Smooth muscle cell of the pulmonary artery (primary cell): ENCODE measurements around the gene OR13H1. TPM values are rescaled to one million over a fixed set of nuclear protein-coding genes. Genes with fewer than 3 reads are reported as not detected.

Experiments used
- total RNA-seq: library from RNA; depleted of rRNA; stranded (reverse); fragments of >200 nt; gene quantifications from 2 replicates; pipeline ENCODE4 v1.2.3, GENCODE V29; 2014

The OR13H1 gene, protein sequence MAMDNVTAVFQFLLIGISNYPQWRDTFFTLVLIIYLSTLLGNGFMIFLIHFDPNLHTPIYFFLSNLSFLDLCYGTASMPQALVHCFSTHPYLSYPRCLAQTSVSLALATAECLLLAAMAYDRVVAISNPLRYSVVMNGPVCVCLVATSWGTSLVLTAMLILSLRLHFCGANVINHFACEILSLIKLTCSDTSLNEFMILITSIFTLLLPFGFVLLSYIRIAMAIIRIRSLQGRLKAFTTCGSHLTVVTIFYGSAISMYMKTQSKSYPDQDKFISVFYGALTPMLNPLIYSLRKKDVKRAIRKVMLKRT
- not detected in 2 replicates for total RNA-seq

GRCh38 chrX:131543774-131544173, at the start of gene OR13H1:
OR13H1 (plus strand) TSS chrX:131544074; CDS start chrX:131544074, 0 bp downstream.

